KMS-11 (cell line): ENCODE results near the gene LUZP2.

ENCODE experiments used
- H2AFZ ChIP-seq: fragments of 200-600 bp; sonication (generic); 2 replicates; pipeline ENCODE4 v1.6.1; 2016; ENCODE audit warnings: antibody characterized with exemption, mixed run types, low read depth
- H3K27ac ChIP-seq: fragments of 200-600 bp; sonication (generic); 2 replicates; pipeline ENCODE4 v1.6.1; 2016; ENCODE audit warnings: mild to moderate bottlenecking, mixed run types
- H3K27me3 ChIP-seq: fragments of 200-600 bp; sonication (generic); 2 replicates; pipeline ENCODE4 v1.6.1; 2017; ENCODE audit warnings: mild to moderate bottlenecking, low read depth, mixed run types, moderate library complexity; ENCODE audit not compliant: insufficient read depth
- H3K36me3 ChIP-seq: fragments of 200-600 bp; sonication (generic); 2 replicates; pipeline ENCODE4 v1.6.1; 2017; ENCODE audit warnings: mild to moderate bottlenecking, mixed run types; ENCODE audit not compliant: insufficient read depth
- H3K4me1 ChIP-seq: fragments of 200-600 bp; sonication (generic); 2 replicates; pipeline ENCODE4 v1.6.1; 2016; ENCODE audit warnings: mild to moderate bottlenecking, low read depth, mixed run types; ENCODE audit not compliant: poor library complexity, severe bottlenecking
- H3K4me2 ChIP-seq: fragments of 200-600 bp; sonication (generic); 2 replicates; pipeline ENCODE4 v1.7.0; 2016; ENCODE audit warnings: mild to moderate bottlenecking, mixed run types
- H3K4me3 ChIP-seq: fragments of 200-600 bp; sonication (generic); IDR thresholded peaks from 2 replicates; pipeline ENCODE4 v1.6.1; 2017; ENCODE audit warnings: low read depth, low read length, mixed read lengths; ENCODE audit not compliant: insufficient read depth
- H3K79me2 ChIP-seq: fragments of 200-600 bp; sonication (generic); 2 replicates; pipeline ENCODE4 v1.6.1; 2016; ENCODE audit warnings: low read depth, mixed run types; ENCODE audit not compliant: insufficient read depth
- H3K9ac ChIP-seq: fragments of 200-600 bp; sonication (generic); 2 replicates; pipeline ENCODE4 v1.6.1; 2016; ENCODE audit warnings: mild to moderate bottlenecking, mixed run types
- H4K20me1 ChIP-seq: fragments of 200-600 bp; sonication (generic); 2 replicates; pipeline ENCODE4 v1.6.1; 2016; ENCODE audit warnings: mild to moderate bottlenecking, mixed run types; ENCODE audit not compliant: insufficient read depth
- TF ChIP-seq, protein P1 (sequence below): fragments of 200-600 bp; sonication (generic); conservative IDR thresholded peaks from 2 replicates; pipeline ENCODE4 v1.6.1; 2017; ENCODE audit warnings: low read depth, mild to moderate bottlenecking, antibody characterized with exemption, low read length, moderate library complexity, mixed read lengths

The LUZP2 gene

DNA sequence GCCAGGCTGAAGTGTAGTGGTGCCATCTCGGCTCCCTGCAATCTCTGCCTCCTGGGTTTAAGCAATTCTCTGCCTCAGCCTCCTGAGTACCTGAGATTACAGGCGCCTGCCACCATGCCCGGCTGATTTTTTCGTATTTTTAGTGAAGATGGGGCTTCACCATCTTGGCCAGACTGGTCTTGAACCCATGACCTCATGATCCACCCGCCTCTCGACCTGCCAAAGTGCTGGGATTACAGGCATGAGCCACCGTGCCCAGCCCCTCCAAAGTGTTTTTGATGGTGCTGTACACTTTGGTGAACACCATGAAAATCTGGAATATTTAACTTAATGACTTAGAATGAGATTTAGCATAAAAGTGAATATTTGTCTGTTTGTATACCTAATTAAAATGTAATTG is 5.6 kb downstream of the LUZP2 start:
- TF ChIP-seq, protein P1, sequence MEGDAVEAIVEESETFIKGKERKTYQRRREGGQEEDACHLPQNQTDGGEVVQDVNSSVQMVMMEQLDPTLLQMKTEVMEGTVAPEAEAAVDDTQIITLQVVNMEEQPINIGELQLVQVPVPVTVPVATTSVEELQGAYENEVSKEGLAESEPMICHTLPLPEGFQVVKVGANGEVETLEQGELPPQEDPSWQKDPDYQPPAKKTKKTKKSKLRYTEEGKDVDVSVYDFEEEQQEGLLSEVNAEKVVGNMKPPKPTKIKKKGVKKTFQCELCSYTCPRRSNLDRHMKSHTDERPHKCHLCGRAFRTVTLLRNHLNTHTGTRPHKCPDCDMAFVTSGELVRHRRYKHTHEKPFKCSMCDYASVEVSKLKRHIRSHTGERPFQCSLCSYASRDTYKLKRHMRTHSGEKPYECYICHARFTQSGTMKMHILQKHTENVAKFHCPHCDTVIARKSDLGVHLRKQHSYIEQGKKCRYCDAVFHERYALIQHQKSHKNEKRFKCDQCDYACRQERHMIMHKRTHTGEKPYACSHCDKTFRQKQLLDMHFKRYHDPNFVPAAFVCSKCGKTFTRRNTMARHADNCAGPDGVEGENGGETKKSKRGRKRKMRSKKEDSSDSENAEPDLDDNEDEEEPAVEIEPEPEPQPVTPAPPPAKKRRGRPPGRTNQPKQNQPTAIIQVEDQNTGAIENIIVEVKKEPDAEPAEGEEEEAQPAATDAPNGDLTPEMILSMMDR = no peak
- no peak overlapping the region for H3K27ac ChIP-seq
- no peak overlapping the region for H3K9ac ChIP-seq
- H4K20me1 ChIP-seq = no peaks in the 10 kb centered on the region
- H3K4me2 ChIP-seq = no peak overlapping the region
- no peak overlapping the region for H3K4me3 ChIP-seq
- H2AFZ ChIP-seq = no peak overlapping the region
- H3K4me1 ChIP-seq = no peaks in the 10 kb centered on the region
- no peaks in the 10 kb centered on the region for H3K27me3 ChIP-seq
- H3K36me3 ChIP-seq = no peaks in the 10 kb centered on the region
- no peaks in the 10 kb centered on the region for H3K79me2 ChIP-seq

DNA sequence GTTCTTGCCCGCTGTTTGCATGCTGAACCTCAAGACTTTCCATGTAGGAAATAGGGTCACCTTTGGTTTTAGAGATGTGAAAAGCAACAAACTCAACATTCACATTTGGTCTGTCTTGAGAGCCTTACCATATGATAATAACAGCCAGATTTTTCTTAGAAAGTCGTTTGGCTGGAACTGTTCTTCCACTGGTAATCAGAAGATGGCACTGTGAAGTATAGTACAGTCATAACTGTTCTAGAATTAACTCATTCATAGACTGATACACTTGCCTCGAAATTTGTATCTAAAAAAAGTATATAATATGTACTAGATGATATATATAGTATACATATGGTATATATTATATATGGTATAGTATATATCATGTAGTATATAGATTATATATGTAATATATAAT is 12.3 kb downstream of the LUZP2 start:
- H3K27ac ChIP-seq = no peak overlapping the region
- H4K20me1 ChIP-seq = no peaks in the 10 kb centered on the region
- H2AFZ ChIP-seq = no peak overlapping the region
- no peak overlapping the region for H3K4me3 ChIP-seq
- H3K27me3 ChIP-seq = no peaks in the 10 kb centered on the region
- TF ChIP-seq, protein P1 = no peak
- no peak overlapping the region for H3K4me2 ChIP-seq
- H3K36me3 ChIP-seq = no peaks in the 10 kb centered on the region
- no peaks in the 10 kb centered on the region for H3K79me2 ChIP-seq
- H3K9ac ChIP-seq = no peak overlapping the region
- no peaks in the 10 kb centered on the region for H3K4me1 ChIP-seq

DNA sequence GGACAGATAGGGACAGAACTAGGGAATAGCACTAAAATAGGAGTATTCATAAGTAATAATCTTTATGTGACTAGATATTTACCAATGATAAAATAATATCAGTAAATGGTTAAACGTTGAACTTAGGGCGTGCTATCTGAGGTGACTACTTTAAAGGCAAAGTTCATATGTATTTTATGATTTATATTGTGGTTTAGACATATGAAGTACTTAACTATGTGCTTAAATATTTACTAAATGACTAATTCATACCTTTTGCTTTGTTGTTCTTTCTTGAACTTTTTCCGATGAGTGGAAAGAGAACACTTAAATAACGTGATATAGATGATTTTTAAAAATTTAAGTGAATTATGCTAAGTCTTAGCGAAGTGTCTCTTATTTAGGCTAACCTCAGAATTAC is 14.7 kb downstream of the LUZP2 start:
- no peak overlapping the region for H3K9ac ChIP-seq
- H3K4me1 ChIP-seq = no peaks in the 10 kb centered on the region
- H3K4me2 ChIP-seq = no peak overlapping the region
- no peak overlapping the region for H3K27ac ChIP-seq
- no peak overlapping the region for H2AFZ ChIP-seq
- H3K27me3 ChIP-seq = no peaks in the 10 kb centered on the region
- H3K4me3 ChIP-seq = no peak overlapping the region
- no peaks in the 10 kb centered on the region for H4K20me1 ChIP-seq
- H3K36me3 ChIP-seq = no peaks in the 10 kb centered on the region
- no peaks in the 10 kb centered on the region for H3K79me2 ChIP-seq
- TF ChIP-seq, protein P1 = no peak

DNA sequence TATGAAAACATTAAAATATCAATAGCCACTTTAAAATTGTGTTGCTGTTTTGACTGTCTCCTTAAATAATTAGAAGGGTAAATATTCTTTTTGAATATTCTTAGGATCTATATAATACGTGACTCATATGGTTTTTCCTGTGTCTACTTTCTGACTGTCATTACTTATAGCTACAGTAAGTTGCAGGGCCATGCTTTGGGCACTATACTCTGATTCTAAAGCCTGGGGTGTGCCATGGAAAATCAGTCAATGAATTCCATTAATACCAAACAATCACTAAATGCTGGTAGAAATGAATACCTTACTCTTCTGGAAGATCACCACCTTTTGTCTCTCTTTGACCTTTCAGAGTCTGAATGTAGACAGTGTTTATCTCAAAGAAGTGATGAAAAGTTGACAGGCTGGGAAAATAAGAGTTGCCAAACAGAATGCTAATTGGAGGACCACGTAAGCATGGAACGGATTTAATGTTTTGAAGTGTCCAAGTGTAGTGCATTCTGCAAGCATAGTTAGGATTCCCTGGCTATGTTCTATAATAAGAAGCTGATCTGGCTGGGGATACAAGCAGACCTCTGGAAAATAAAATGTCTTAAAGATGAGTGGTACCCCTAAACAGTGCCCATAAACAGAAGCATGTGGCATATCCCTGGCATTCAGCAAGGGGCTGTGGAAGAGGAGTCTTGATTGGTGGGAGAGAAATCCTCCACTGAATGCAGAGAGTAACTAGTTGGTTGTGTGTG is 16.8 kb downstream of the LUZP2 start:
- no peaks in the 10 kb centered on the region for H3K36me3 ChIP-seq
- no peak overlapping the region for H3K9ac ChIP-seq
- H3K4me1 ChIP-seq = no peaks in the 10 kb centered on the region
- TF ChIP-seq, protein P1 = no peak
- no peak overlapping the region for H2AFZ ChIP-seq
- H3K27me3 ChIP-seq = no peaks in the 10 kb centered on the region
- no peak overlapping the region for H3K4me2 ChIP-seq
- no peak overlapping the region for H3K27ac ChIP-seq
- no peaks in the 10 kb centered on the region for H4K20me1 ChIP-seq
- no peak overlapping the region for H3K4me3 ChIP-seq
- H3K79me2 ChIP-seq = no peaks in the 10 kb centered on the region
